ENCODE data around the gene PDE6C.
A peak's percentile ranks its signal among the peaks of the same experiment; 100 is the strongest.
"Not testable (repeated sequence)": the region's sequence is repeated elsewhere in the genome, so short reads cannot be mapped to it uniquely, and the experiment has no call there.

Gene PDE6C

GRCh38 chr10:93652857-93653256 lies 40.5 kb downstream of the PDE6C start:
- DNase-seq, result no peak

DNA sequence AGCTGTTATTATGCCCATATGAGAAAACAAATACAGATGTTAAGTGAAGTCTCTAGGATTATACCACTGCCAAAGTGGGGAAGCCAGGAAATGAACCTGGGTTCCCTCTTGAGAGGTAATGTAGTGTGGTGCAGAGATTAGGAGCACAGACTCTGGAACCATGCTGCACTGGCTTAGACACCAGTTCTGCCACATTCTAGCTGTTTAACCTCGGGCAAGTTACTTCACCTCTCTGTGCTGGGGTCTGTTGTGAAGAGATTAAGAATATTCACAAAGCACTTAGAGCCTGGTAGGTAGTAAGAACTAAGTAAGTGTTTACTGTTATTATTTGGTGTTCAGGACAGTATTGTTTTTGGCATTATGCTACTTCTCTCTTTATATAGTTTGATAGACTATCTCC lies 41.9 kb downstream of the PDE6C start:
- no peak for DNase-seq

GRCh38 chr10:93656155-93656554 lies 43.8 kb downstream of the PDE6C start:
- no peak for DNase-seq

DNA sequence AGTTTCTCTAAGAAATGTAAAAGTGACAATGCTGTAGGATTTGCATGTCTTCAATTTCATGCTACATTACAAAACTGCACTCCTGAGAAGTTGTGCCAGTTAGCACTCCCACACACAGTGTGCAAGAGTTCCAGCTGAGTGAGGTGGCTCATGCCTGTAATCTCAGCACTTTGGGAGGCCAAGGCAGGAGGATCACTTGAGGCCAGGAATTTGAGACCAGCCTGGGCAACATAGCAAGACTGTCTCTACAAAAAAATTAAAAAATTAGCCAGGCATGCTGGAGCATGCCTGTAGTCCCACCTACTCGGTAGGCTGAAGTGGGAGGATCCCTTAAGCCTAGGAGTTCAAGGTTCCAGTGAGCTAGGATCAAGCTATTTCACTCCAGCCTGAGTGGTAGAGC lies 45.4 kb downstream of the PDE6C start:
- DNase-seq, result no peak

DNA sequence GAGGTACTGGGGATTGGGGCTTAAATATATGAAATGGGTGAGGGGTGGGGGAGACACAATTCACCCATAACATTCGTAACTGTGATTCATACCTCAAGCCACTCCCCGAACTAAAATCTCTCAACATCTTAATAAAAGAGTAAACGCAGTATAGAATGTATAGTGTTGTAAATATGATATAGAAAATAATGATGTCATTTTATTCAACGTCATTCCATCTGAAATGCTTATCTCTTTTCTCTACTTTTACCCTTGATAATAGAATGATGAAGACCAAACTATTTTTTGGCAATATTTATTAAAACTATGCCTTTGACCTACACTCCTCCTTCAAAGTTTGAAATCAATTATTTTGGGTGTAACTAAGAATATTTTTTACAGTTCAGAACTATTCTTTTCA lies 53.7 kb downstream of the PDE6C start:
- no peak for DNase-seq

- DNase-seq, result no peak
Observed at GRCh38 chr10:93667795-93668194, 55.5 kb downstream of the PDE6C start.

- DNase-seq, result no peak
Observed at GRCh38 chr10:93670372-93670771, 58.0 kb downstream of the PDE6C start.

DNA sequence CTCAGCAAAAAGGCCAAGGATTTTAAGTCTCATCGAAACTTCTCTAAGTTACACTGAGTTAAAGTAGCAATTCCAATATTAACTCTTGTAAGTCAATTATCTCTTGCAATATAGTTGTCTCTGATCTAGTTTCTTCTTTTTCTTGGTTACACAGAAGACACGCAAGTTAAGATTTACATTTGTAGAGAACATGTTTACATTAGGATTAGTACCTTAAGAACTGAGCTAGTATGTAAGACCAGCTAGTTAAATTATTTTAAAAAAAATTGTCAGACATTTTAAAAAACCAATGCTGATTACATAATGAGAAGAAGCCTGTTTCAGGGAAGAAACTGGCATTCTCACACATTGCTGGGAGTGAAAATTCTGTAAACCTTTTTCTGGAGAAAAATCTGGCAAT lies 58.7 kb downstream of the PDE6C start:
- no peak for DNase-seq

DNA sequence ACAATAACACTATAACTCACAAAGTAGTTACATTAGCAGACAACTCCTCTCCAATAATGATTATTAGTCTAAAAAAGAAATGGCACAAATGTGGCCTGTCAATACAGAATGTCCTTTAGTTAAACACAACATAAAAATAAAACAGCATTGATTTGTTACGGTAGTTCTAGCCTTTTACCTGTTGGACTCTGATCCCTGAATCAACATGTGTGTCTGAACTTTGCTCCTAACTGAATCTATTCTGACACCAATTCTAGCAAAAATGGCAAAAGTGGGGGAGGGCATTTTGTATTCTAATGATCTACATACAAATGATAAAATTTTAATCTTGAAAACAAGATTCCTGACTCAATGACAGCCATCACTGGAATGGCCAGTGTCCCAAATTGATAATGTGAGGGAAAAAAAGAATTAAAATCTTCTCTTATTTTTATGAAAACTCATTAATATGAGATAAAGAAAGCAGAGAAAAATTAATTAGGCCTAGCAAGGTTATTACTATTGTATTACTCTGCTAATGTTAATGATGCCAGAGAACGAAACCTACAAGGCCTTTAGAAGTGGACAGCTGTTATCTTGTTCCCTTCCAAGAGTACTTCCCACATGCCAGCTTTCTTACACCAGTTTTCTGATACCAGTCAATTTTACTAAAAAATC lies 59.8 kb downstream of the PDE6C start:
- DNase-seq, result no peak

- DNase-seq, result no peak
Observed at GRCh38 chr10:93672890-93673289, 60.6 kb downstream of the PDE6C start.

DNA sequence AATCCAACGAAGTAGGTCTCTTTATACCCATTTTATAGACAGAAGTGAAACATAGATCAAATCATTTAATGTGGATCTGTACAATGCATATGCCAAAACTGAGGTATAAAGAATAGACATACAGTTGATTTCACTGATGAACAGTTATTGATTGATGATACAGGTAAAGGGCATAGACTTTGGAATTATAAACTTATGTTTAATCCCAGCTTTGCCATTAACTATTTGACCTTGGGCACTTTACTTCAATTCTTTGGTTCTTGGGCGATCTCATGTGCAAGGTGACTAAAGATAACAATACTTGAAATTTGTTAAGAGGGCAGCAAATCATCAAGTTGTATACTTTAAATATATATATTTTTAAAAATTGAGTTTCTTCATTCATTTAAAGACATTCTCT lies 61.5 kb downstream of the PDE6C start:
- no peak for DNase-seq

GRCh38 chr10:93678386-93678785 lies 66.0 kb downstream of the PDE6C start:
- DNase-seq, result no peak

GRCh38 chr10:93678805-93679587 lies 66.7 kb downstream of the PDE6C start:
- DNase-seq, result no peak

DNA sequence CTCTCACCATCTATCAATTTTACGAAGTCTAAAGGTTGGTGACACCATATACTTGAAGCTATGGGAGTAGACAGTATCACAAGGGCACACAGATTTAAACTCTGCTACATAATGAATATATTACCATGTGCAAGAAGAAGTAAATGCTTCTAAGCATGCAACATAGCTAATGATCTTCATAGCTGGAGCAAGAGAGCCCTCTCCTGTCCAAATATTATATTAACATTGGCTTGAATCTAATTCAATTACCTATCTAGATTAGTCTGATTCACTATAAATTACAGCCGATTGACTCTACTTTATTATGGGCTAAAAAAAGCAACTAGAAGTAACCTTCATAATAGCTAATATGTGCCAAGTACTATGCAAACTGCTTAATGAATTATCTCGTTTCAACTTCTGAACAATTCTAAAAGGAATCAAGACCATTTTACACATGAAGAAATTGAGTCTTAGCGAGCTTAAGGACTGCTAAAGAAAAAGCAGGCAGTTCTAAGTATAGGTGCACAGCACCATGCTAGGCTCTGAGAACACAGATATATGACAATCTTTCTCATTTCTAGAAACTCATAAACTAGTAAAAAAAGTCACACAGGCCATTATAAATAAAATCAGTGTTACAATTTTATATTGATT lies 68.2 kb downstream of the PDE6C start:
- peak; percentile 33 to 48 for DNase-seq

GRCh38 chr10:93687737-93688136 lies 75.4 kb downstream of the PDE6C start:
- DNase-seq, result no peak

DNA sequence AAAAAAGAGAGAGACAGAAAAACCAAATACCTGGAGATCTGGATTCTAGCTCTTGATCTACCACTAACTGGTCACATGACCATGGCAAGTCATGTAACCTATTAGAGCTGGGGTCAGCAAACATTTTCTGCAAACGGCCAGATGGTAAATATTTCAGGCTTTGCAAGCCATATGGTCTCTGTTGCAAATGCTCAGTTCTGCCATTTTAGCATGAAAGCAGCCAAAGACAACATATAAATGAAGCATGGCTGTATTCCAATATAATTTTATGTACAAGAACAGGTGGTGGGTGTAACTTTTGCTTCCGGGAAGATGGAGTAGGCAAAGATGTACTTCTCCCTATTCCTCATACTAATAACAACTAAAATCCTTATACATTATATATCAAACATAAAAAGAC lies 83.4 kb downstream of the PDE6C start:
- no peak for DNase-seq

DNA sequence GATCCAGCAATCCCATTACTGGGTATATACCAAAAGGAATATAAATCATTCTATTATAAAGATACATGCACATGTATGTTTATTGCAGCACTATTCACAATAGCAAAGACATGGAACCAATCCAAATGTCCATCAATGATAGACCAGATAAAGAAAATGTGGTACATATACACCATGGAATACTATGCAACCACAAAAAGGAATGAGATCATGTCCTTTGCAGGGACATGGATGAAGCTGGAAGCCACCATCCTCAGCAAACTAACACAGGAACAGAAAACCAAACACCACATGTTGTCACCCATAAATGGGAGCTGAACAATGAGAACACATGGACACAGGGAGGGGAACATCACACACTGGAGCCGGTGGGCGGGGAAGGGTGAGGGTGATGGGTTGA lies 84.2 kb downstream of the PDE6C start:
- DNase-seq, result not testable (repeated sequence)

- DNase-seq, result no peak
Observed at GRCh38 chr10:93697207-93697606, 84.9 kb downstream of the PDE6C start.

GRCh38 chr10:93701866-93702209 lies 89.5 kb downstream of the PDE6C start:
- DNase-seq, result no peak

GRCh38 chr10:93702210-93703001 lies 90.1 kb downstream of the PDE6C start, which contains the start of gene FRA10AC1:
Gene FRA10AC1, minus strand, starts transcription at chr10:93702592. Its CDS starts 2,486 bp downstream, at chr10:93700106.
- DNase-seq, result peak; percentile 83 to 86

DNA sequence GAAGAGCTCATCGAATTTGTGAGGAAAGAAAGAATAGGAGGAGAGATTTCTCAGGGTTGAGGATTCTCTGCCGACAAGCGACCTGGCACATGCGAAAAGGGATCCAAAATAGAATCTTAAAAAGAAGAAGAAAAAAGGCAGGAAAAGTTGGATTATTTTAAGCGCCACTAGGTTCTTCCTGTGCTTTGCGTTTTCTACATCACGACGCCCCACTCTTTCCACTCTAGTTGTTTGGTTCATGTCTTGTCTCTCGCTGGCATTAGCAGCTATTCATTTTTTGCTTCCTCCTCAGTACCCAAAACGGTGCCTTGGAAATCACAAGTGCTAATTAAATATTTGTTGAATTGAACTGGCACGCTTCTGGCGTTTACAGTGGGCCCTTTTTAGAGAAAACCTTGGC lies 90.7 kb downstream of the PDE6C start:
- DNase-seq, result peak in 1 of 2 experiments; percentile 32

DNA sequence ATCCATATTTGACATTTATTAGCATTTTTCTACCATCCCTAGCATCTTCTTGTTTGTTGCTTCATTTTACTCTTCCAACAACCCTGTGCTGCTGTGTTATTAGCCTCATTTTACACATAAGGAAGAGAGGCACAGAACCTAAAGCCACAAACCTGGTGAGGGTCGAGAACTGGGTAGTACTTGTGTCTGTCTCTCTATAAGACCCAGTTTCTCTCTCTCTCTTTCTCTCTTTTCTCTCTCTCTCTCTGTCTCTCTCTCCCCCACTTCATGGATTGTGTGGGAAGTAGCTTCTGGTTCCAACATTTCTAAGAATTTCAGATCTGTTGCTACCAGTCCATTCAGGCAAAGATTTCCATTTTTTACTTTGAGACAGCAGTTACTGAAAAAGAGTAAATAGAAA lies 91.5 kb downstream of the PDE6C start:
- no peak for DNase-seq

DNA sequence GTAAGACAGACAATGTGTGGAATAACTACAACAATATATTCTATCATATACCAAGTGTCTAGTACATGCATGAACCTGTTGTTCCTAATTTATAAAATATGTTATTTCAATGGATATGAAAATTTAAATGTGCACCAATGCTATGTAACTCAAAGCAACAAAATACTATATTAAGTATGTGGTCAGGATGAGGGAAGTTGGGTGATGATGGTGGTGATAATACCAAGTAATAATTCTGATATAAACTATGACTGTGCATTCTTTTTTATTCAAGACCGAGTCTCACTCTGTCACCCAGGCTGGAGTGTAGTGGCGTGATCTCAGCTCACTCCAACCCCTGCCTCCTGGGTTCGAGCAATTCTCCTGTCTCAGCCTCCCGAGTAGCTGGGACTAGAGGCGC lies 92.1 kb downstream of the PDE6C start:
- DNase-seq, result no peak
